Tibial artery (tissue), 4 donors: ENCODE results near the gene PLXNA4.
A peak's percentile ranks its signal among the peaks of the same experiment; 100 is the strongest.

ENCODE experiments used
- DNase-seq, 2 donors: peaks; one replicate each; pipeline ENCODE4 v3.0.0-alpha.2; 2019
- H3K27ac ChIP-seq, 2 donors: fragments of 200-600 bp; sonication (generic) in 1 of 2; 1 replicate in 1 of 2; 2 replicates in 1 of 2; pipeline ENCODE4 v1.5.1; 2018 to 2019; ENCODE audit warnings: mild to moderate bottlenecking in 1 of 2
- H3K27me3 ChIP-seq, 2 donors: fragments of 200-600 bp; sonication (generic) in 1 of 2; one replicate each; pipeline versions ENCODE4 v1.5.1 to v1.6.0; 2016 to 2019
- H3K36me3 ChIP-seq, 3 donors: fragments of 200-600 bp; sonication (generic) in 2 of 3; one replicate each; pipeline ENCODE4 v1.5.1; 2016 to 2019; ENCODE audit warnings: mild to moderate bottlenecking in 2 of 3
- H3K4me1 ChIP-seq, 4 donors: fragments of 200-600 bp; sonication (generic) in 2 of 4; 1 replicate in 3 of 4; 2 replicates in 1 of 4; pipeline ENCODE4 v1.5.1; 2016 to 2019
- H3K4me3 ChIP-seq, 2 donors: fragments of 200-600 bp; sonication (generic) in 1 of 2; 1 replicate in 1 of 2; 2 replicates in 1 of 2; pipeline ENCODE4 v1.5.1; 2018 to 2019; ENCODE audit warnings: mild to moderate bottlenecking in 2 of 2
- H3K9me3 ChIP-seq, 3 donors: fragments of 200-600 bp; sonication (generic) in 1 of 3; one replicate each; pipeline ENCODE4 v1.5.1; 2016 to 2019
- CTCF ChIP-seq, 2 experiments: fragments of 200-600 bp in 1 of 2; fragments of 450-650 bp in 1 of 2; IDR thresholded peaks; one replicate each; pipeline ENCODE4 v1.5.1; 2017 to 2019; ENCODE audit warnings: antibody characterized with exemption in 2 of 2, mild to moderate bottlenecking in 1 of 2, moderate library complexity in 1 of 2
- intact Hi-C: fragments of 100-400 bp; cut with DNase I; formaldehyde crosslinking; loops from one replicate; pipeline ENCODE4 v1.15.0; 2023; ENCODE audit warnings: low total_unique reads

Gene PLXNA4

GRCh38 chr7:132503415-132503814 is 72.9 kb downstream of the PLXNA4 start:
- TF ChIP-seq CTCF (IDR thresholded peaks at IDR 0.05), result no peak
- H3K27me3 ChIP-seq, result no peaks in the 10 kb centered on the region
- no peaks in the 10 kb centered on the region for H3K9me3 ChIP-seq
- DNase-seq, result no peak
- H3K27ac ChIP-seq, result no peak overlapping the region
- H3K36me3 ChIP-seq, result peaks cover 0 to 12% (median 0%) of the 10 kb centered on the region in 3 donors
- intact Hi-C loops, result loop anchor here (5.0 kb wide), 1 partner anchor 186 kb away; no protein-coding TSS in a partner anchor
- H3K4me3 ChIP-seq, result no peak overlapping the region
- no peaks in the 10 kb centered on the region for H3K4me1 ChIP-seq

- no peak for DNase-seq
- no peak overlapping the region for H3K4me3 ChIP-seq
- no peak overlapping the region for H3K27ac ChIP-seq
- H3K27me3 ChIP-seq, result no peaks in the 10 kb centered on the region
- no peaks in the 10 kb centered on the region for H3K9me3 ChIP-seq
- intact Hi-C loops, result loop anchor here (5.0 kb wide), 1 partner anchor 185 kb away; no protein-coding TSS in a partner anchor
- no peaks in the 10 kb centered on the region for H3K36me3 ChIP-seq
- TF ChIP-seq CTCF (IDR thresholded peaks at IDR 0.05), result no peak
- no peaks in the 10 kb centered on the region for H3K4me1 ChIP-seq
These were observed 74.3 kb downstream of the PLXNA4 start for GRCh38 chr7:132501956-132502355.

DNA sequence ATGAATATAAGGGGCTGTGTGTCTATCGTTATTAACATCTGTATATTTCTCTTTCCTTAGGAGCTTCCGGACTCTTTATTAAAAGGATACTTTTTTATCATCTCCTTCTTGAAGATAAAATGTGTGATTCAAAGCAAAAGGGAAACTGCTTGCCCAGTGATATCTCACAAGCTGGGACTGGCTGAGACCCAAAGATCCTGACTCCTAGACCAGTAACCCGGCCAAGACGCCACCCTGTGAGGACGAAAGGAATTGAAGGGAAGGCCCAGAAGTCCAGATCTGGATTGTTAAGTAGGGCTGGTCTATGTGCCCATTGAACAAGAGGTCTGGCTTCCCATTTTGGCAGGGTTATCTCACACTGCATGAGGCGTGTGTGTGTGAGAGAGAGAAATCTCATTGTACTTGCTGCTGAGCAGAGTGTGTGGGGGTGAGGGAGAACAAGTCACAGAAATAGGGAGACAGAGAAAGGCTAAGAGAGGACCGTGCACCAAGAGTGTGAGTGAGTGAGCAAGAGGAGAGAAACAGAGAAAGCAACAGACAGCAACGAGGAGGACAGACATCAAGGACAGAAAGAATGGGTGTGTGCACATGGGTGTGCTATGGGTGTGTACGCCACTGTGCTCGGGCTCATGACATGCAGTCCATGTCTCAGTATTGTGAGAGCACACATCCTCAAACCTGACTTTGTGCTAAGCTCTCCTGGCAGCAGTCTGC is 75.4 kb downstream of the PLXNA4 start:
- H3K4me3 ChIP-seq, result no peak overlapping the region
- H3K27ac ChIP-seq, result no peak overlapping the region
- no peaks in the 10 kb centered on the region for H3K4me1 ChIP-seq
- no peaks in the 10 kb centered on the region for H3K27me3 ChIP-seq
- H3K36me3 ChIP-seq, result no peaks in the 10 kb centered on the region
- no peaks in the 10 kb centered on the region for H3K9me3 ChIP-seq
- DNase-seq, result peak; percentile 80 to 83
- intact Hi-C loops, result loop anchor here (5.0 kb wide), 1 partner anchor 184 kb away; no protein-coding TSS in a partner anchor
- peak; percentile 19 to 41 for TF ChIP-seq CTCF (IDR thresholded peaks at IDR 0.05)

GRCh38 chr7:132499487-132499886 is 76.8 kb downstream of the PLXNA4 start:
- H3K9me3 ChIP-seq, result no peaks in the 10 kb centered on the region
- H3K4me1 ChIP-seq, result no peaks in the 10 kb centered on the region
- H3K4me3 ChIP-seq, result no peak overlapping the region
- no peak for TF ChIP-seq CTCF (IDR thresholded peaks at IDR 0.05)
- no peak overlapping the region for H3K27ac ChIP-seq
- intact Hi-C loops, result no loop called here
- H3K36me3 ChIP-seq, result no peaks in the 10 kb centered on the region
- no peak for DNase-seq
- no peaks in the 10 kb centered on the region for H3K27me3 ChIP-seq

DNA sequence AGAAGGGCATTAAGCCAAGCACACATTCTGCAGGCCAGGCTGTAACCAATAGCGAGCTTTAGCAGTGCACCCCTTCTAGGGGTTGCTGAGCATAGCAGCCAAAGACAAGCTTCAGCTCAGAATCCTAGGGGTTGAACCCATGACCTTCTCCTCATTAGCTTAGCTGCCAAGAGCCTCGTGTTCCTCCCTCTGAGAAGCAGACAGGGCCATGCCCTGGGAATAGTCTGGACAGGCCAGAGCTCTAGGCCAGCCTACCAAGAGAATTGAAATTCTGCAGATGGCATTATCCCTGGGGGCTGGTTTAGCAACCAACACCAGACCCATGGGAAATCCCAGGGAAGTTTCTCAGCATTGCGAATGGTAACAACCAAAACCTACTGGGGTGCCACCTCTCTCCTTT is 77.2 kb downstream of the PLXNA4 start:
- TF ChIP-seq CTCF (IDR thresholded peaks at IDR 0.05), result no peak
- intact Hi-C loops, result no loop called here
- Histone ChIP-seq H3K4me1 (no peaks in the 10 kb centered on the region), H3K36me3 (no peaks in the 10 kb centered on the region), H3K27ac (no peak overlapping the region), H3K27me3 (no peaks in the 10 kb centered on the region), H3K4me3 (no peak overlapping the region), H3K9me3 (no peaks in the 10 kb centered on the region)
- DNase-seq, result no peak
